SK-N-SH (cell line): Measurements from ENCODE around the gene OSBPL2. TPM values are rescaled to one million over a fixed set of nuclear protein-coding genes. Genes with fewer than 3 reads are reported as not detected.

Experiments used
- CTCF ChIA-PET: fragments of 300-600, 350-600 bp; formaldehyde crosslinking; extraction: SDS; loops from one replicate; lab custom pipeline; 2021; lab: Yijun Ruan, JAX
- POLR2A ChIA-PET: fragments of 350-600 bp; sonication (Branson Sonifier 250); formaldehyde crosslinking; extraction: SDS; loops from one replicate; lab custom pipeline; 2020; ENCODE audit warnings: antibody characterized with exemption, inconsistent platforms; lab: Yijun Ruan, JAX
- DNase-seq: peaks from one replicate; pipeline ENCODE4 v3.0.0; 2012
- H2AFZ ChIP-seq: fragments of 200-600 bp; sonication (generic); 2 replicates; pipeline ENCODE4 v1.8.1; 2016; ENCODE audit warnings: antibody characterized with exemption, mild to moderate bottlenecking, low read depth
- H3F3A ChIP-seq: fragments of 200-600 bp; sonication (generic); replicated peaks from 2 replicates; pipeline ENCODE3; 2016; ENCODE audit warnings: antibody characterized with exemption, mild to moderate bottlenecking; ENCODE audit not compliant: insufficient read depth
- H3K27ac ChIP-seq, 2 experiments: fragments of 200-500 bp in 1 of 2; fragments of 200-600 bp in 1 of 2; sonication (Bioruptor generic) in 1 of 2; sonication (generic), shearing (Covaris generic) in 1 of 2; 2 replicates each; pipeline versions ENCODE4 v1.5.1 to v1.6.1; 2014 to 2016; ENCODE audit warnings: low read depth in 2 of 2, inconsistent platforms in 1 of 2, low read length in 1 of 2, mild to moderate bottlenecking in 1 of 2, mixed read lengths in 1 of 2
- H3K27me3 ChIP-seq: fragments of 200-600 bp; sonication (generic), shearing (Covaris generic); 2 replicates; pipeline ENCODE4 v1.6.1; 2016; ENCODE audit warnings: mixed run types; ENCODE audit not compliant: insufficient read depth
- H3K36me3 ChIP-seq, 2 experiments: fragments of 200-500 bp in 1 of 2; fragments of 200-600 bp in 1 of 2; sonication (Bioruptor generic) in 1 of 2; sonication (generic) in 1 of 2; replicated peaks in 1 of 2; 2 replicates each; pipeline versions ENCODE3 to v1.5.1; 2014 to 2016; ENCODE audit warnings: low read length in 1 of 2, mild to moderate bottlenecking in 1 of 2; ENCODE audit not compliant: insufficient read depth in 2 of 2, control insufficient read depth in 1 of 2
- H3K4me1 ChIP-seq, 2 experiments: fragments of 200-500 bp in 1 of 2; fragments of 200-600 bp in 1 of 2; sonication (Bioruptor generic) in 1 of 2; sonication (generic), shearing (Covaris generic) in 1 of 2; 2 replicates each; pipeline versions ENCODE4 v1.5.1 to v1.6.1; 2014 to 2016; ENCODE audit warnings: low read depth in 1 of 2, low read length in 1 of 2, mixed run types in 1 of 2; ENCODE audit not compliant: insufficient read depth in 2 of 2, control insufficient read depth in 1 of 2
- H3K4me2 ChIP-seq: fragments of 200-600 bp; sonication (generic), shearing (Covaris generic); 2 replicates; pipeline ENCODE4 v1.6.1; 2017; ENCODE audit warnings: mixed run types
- H3K4me3 ChIP-seq, 2 experiments: fragments of 200-500 bp in 1 of 2; fragments of 200-600 bp in 1 of 2; sonication (Bioruptor generic) in 1 of 2; sonication (generic), shearing (Covaris generic) in 1 of 2; 2 replicates each; pipeline versions ENCODE4 v1.5.1 to v1.8.1; 2014 to 2016; ENCODE audit warnings: low read depth in 2 of 2, inconsistent platforms in 1 of 2, low read length in 1 of 2, mild to moderate bottlenecking in 1 of 2, mixed read lengths in 1 of 2, moderate library complexity in 1 of 2
- H3K79me2 ChIP-seq: fragments of 200-600 bp; sonication (generic); 2 replicates; pipeline ENCODE4 v1.8.1; 2017; ENCODE audit warnings: mild to moderate bottlenecking; ENCODE audit not compliant: insufficient read depth
- H3K9ac ChIP-seq: fragments of 200-600 bp; sonication (generic); 2 replicates; pipeline ENCODE4 v1.6.1; 2017; ENCODE audit warnings: mixed run types
- H3K9me2 ChIP-seq: fragments of 200-600 bp; sonication (generic); 2 replicates; pipeline ENCODE4 v1.6.1; 2017; ENCODE audit warnings: mixed run types
- H3K9me3 ChIP-seq: fragments of 200-600 bp; sonication (generic); 2 replicates; pipeline ENCODE4 v1.6.1; 2017; ENCODE audit warnings: mixed run types, mild to moderate bottlenecking, moderate library complexity
- H4K20me1 ChIP-seq: fragments of 200-600 bp; sonication (generic); 2 replicates; pipeline ENCODE4 v1.6.1; 2017; ENCODE audit warnings: mild to moderate bottlenecking, mixed run types; ENCODE audit not compliant: insufficient read depth
- CHD2 ChIP-seq: fragments of 150-350 bp; IDR thresholded peaks from 2 replicates; pipeline ENCODE4 v1.6.1; 2018; ENCODE audit warnings: low read length; ENCODE audit not compliant: partially characterized antibody
- ELF1 ChIP-seq: IDR thresholded peaks from 2 replicates; pipeline ENCODE4 v1.4.0; 2012
- EP300 ChIP-seq, 2 experiments: IDR thresholded peaks; 2 replicates each; pipeline versions ENCODE4 v1.4.0 to v1.6.1; 2012; ENCODE audit warnings: borderline replicate concordance in 1 of 2, low read depth in 1 of 2, low read length in 1 of 2
- EZH2phosphoT487 ChIP-seq: fragments of 200-600 bp; sonication (generic); IDR thresholded peaks from 2 replicates; pipeline ENCODE4 v1.6.1; 2017; ENCODE audit warnings: low read depth, mixed run types, mild to moderate bottlenecking, antibody characterized with exemption, moderate library complexity, borderline replicate concordance
- FOXJ3 ChIP-seq: sonication (generic); formaldehyde crosslinking; IDR thresholded peaks from 2 replicates; pipeline ENCODE4 v1.5.1; 2020; ENCODE audit warnings: mild to moderate bottlenecking, missing genetic modification reagents
- JUND ChIP-seq: IDR thresholded peaks from 2 replicates; pipeline ENCODE4 v1.4.0; 2012
- MEF2A ChIP-seq: IDR thresholded peaks from 2 replicates; pipeline ENCODE4 v1.4.0; 2012; ENCODE audit warnings: low read depth, borderline replicate concordance
- NFIC ChIP-seq: IDR thresholded peaks from 2 replicates; pipeline ENCODE4 v1.4.0; 2012; ENCODE audit warnings: borderline replicate concordance
- NRF1 ChIP-seq: IDR thresholded peaks from 2 replicates; pipeline ENCODE4 v1.6.1; 2012; ENCODE audit warnings: low read depth, mild to moderate bottlenecking, low read length
- RFX5 ChIP-seq: IDR thresholded peaks from 2 replicates; pipeline ENCODE4 v1.6.1; 2012; ENCODE audit warnings: mild to moderate bottlenecking, improper control_type of control experiment, low read length
- RXRA ChIP-seq: IDR thresholded peaks from 2 replicates; pipeline ENCODE4 v1.4.0; 2012; ENCODE audit warnings: low read depth, mild to moderate bottlenecking, borderline replicate concordance
- SMC3 ChIP-seq: IDR thresholded peaks from 2 replicates; pipeline ENCODE4 v1.6.1; 2012; ENCODE audit warnings: low read depth, low read length, improper control_type of control experiment
- TAF1 ChIP-seq: IDR thresholded peaks from 2 replicates; pipeline ENCODE4 v1.6.1; 2012; ENCODE audit warnings: low read depth, mild to moderate bottlenecking, low read length, moderate library complexity, borderline replicate concordance
- TEAD4 ChIP-seq: IDR thresholded peaks from 2 replicates; pipeline ENCODE4 v1.4.0; 2012; ENCODE audit warnings: mild to moderate bottlenecking, borderline replicate concordance; ENCODE audit not compliant: insufficient read depth
- WGBS: methylation state at CpG from one replicate; pipeline ENCODE4 v1.1.6; 2017; ENCODE audit warnings: low lambda C conversion rate; 5-methylcytosine and 5-hydroxymethylcytosine counted together
- polyA plus RNA-seq, 3 experiments: library from polyadenylated mRNA; depleted of rRNA; stranded (reverse); fragments of >200 nt; gene quantifications; 2 replicates each; pipeline ENCODE4 v1.2.3, GENCODE V29; 2012
- TF ChIP-seq, protein P1 (sequence below): IDR thresholded peaks from 2 replicates; pipeline ENCODE4; 2012
- TF ChIP-seq, protein P2 (sequence below): fragments of 200-600 bp; sonication (generic); IDR thresholded peaks from 2 replicates; pipeline ENCODE4 v1.6.1; 2017; ENCODE audit warnings: antibody characterized with exemption, mild to moderate bottlenecking, moderate library complexity
- TF ChIP-seq, protein P3 (sequence below): fragments of 150-350 bp; IDR thresholded peaks from 2 replicates; pipeline ENCODE4 v1.6.1; 2016; ENCODE audit warnings: mild to moderate bottlenecking, low read depth, low read length

OSBPL2 gene
- polyA plus RNA-seq, 1 of the 3 experiments (the other 2 are of a cell fraction) = 17.7 TPM

DNA sequence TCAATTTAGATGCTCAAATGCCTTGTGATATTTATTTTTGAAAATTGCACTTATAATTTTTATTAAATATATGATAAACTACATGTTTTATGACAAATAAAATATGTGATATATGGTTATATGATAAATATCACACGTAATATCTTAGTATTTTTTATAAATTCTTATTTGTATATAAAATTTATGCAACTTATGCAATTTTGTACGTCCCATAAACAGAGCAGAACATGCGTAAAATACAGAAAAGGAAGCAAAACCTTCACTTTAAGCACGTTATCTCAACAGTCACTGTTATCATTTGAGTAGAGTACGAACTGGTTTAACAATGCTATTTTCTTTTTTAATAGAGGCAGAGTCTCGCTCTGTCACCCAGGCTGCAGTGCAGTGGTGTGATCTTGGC lies 48.8 kb downstream of the OSBPL2 start:
- H4K20me1 ChIP-seq = no peaks in the 10 kb centered on the region
- no peak overlapping the region for H3K9ac ChIP-seq
- H3K36me3 ChIP-seq = peaks cover 15 to 33% of the 10 kb centered on the region in 2 experiments
- no peak overlapping the region for H3K4me3 ChIP-seq
- no peak for DNase-seq
- WGBS = 79% methylated on average over 6 of the region's 6 CpGs
- H3K79me2 ChIP-seq = no peaks in the 10 kb centered on the region
- no peak overlapping the region for H3K27ac ChIP-seq
- TF ChIP-seq CHD2 = no peak
- no peaks in the 10 kb centered on the region for H3K27me3 ChIP-seq
- no peaks in the 10 kb centered on the region for H3K9me3 ChIP-seq
- ChIA-PET CTCF (no interaction called here), POLR2A (no interaction called here)
- H3F3A ChIP-seq = peaks cover 3% of the 10 kb centered on the region
- peaks cover 0 to 6% of the 10 kb centered on the region in 2 experiments; a peak in 1 of 4 replicates for H3K4me1 ChIP-seq
- H3K9me2 ChIP-seq = no peaks in the 10 kb centered on the region
- H3K4me2 ChIP-seq = no peak overlapping the region
- H2AFZ ChIP-seq = no peak overlapping the region

DNA sequence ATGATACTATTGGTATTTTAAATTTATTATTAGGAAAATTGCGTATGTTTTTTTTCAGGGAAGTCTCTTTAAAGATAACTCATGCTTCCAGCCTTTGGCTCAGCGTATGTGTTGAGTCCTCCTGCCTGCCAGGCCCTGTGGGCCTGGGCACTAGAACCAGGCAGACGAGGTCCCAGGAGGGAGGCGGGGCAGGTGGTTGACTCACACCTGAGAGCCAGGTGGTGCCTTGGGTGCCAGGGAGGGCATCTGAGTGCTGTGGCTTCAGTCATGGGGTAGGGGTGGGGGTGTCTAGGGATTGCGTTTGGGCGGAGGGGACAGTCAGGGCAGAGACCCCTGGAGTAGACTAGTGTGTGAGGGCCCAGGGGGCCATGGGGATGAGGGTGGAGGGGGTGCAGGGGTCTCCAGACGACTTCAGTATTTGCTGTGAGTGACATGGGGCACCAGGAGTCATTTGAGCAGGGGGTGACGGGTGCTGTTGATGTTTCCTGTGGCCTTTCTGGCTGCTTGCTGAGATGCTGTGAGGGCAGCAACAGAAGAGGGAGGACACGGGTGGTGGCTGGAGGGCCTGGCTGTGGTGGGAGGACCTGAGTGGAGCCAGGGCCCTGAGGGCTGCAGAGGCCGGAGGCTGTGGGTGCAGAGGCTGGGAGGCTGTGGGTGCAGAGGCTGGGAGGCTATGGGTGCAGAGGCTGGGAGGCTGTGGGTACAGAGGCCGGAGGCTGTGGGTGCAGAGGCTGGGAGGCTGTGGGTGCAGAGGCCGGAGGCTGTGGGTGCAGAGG lies 49.6 kb downstream of the OSBPL2 start:
- WGBS = 95% methylated on average over 12 of the region's 12 CpGs
- no peaks in the 10 kb centered on the region for H4K20me1 ChIP-seq
- H3K9ac ChIP-seq = no peak overlapping the region
- H3K27me3 ChIP-seq = no peaks in the 10 kb centered on the region
- H3K9me2 ChIP-seq = no peaks in the 10 kb centered on the region
- DNase-seq = no peak
- no peak overlapping the region for H2AFZ ChIP-seq
- H3K4me3 ChIP-seq = no peak overlapping the region
- ChIA-PET POLR2A (no interaction called here), CTCF (no interaction called here)
- no peak overlapping the region for H3K4me2 ChIP-seq
- H3F3A ChIP-seq = peaks cover 3% of the 10 kb centered on the region
- H3K4me1 ChIP-seq = peaks cover 0 to 3% of the 10 kb centered on the region in 2 experiments; a peak in 1 of 4 replicates
- H3K36me3 ChIP-seq = peaks cover 14 to 30% of the 10 kb centered on the region in 2 experiments
- no peak overlapping the region for H3K27ac ChIP-seq
- no peaks in the 10 kb centered on the region for H3K9me3 ChIP-seq
- TF ChIP-seq FOXJ3 (CRISPR knock-in tag) (no peak), NRF1 (no peak), ELF1 (no peak), SMC3 (no peak), EP300 (IDR thresholded peaks at IDR 0.05; ENCODE audit: borderline replicate concordance in 1 of 2, low read depth in 1 of 2, low read length in 1 of 2) (no peak), NFIC (no peak), EZH2phosphoT487 (no peak), TAF1 (no peak), MEF2A (no peak), TEAD4 (no peak), RFX5 (no peak), JUND (no peak), RXRA (no peak)
- TF ChIP-seq, protein P1, sequence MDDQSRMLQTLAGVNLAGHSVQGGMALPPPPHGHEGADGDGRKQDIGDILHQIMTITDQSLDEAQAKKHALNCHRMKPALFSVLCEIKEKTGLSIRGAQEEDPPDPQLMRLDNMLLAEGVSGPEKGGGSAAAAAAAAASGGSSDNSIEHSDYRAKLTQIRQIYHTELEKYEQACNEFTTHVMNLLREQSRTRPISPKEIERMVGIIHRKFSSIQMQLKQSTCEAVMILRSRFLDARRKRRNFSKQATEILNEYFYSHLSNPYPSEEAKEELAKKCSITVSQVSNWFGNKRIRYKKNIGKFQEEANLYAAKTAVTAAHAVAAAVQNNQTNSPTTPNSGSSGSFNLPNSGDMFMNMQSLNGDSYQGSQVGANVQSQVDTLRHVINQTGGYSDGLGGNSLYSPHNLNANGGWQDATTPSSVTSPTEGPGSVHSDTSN = no peak
- TF ChIP-seq, protein P2, sequence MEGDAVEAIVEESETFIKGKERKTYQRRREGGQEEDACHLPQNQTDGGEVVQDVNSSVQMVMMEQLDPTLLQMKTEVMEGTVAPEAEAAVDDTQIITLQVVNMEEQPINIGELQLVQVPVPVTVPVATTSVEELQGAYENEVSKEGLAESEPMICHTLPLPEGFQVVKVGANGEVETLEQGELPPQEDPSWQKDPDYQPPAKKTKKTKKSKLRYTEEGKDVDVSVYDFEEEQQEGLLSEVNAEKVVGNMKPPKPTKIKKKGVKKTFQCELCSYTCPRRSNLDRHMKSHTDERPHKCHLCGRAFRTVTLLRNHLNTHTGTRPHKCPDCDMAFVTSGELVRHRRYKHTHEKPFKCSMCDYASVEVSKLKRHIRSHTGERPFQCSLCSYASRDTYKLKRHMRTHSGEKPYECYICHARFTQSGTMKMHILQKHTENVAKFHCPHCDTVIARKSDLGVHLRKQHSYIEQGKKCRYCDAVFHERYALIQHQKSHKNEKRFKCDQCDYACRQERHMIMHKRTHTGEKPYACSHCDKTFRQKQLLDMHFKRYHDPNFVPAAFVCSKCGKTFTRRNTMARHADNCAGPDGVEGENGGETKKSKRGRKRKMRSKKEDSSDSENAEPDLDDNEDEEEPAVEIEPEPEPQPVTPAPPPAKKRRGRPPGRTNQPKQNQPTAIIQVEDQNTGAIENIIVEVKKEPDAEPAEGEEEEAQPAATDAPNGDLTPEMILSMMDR = no peak
- TF ChIP-seq, protein P3, sequence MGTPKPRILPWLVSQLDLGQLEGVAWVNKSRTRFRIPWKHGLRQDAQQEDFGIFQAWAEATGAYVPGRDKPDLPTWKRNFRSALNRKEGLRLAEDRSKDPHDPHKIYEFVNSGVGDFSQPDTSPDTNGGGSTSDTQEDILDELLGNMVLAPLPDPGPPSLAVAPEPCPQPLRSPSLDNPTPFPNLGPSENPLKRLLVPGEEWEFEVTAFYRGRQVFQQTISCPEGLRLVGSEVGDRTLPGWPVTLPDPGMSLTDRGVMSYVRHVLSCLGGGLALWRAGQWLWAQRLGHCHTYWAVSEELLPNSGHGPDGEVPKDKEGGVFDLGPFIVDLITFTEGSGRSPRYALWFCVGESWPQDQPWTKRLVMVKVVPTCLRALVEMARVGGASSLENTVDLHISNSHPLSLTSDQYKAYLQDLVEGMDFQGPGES = no peak
- H3K79me2 ChIP-seq = no peaks in the 10 kb centered on the region
